ENCODE data around the gene SMG6. TPM values are rescaled to one million over a fixed set of nuclear protein-coding genes. Genes with fewer than 3 reads are reported as not detected.

The SMG6 gene
- total RNA-seq, 1 experiment from 2014 or later: 28.6 TPM

- Mint-ChIP-seq H3K27me3 (ENCODE audit: low read depth) (no peaks in the 10 kb centered on the region), H3K4me1 (peaks cover 28 to 40% of the 10 kb centered on the region in 2 experiments), H3K27ac (no peak overlapping the region; a peak in 1 of 7 replicates), H3K9me3 (no peaks in the 10 kb centered on the region), H3K4me3 (no peak overlapping the region), H3K36me3 (ENCODE audit: insufficient read depth in 1 of 3, low read depth in 3 of 3) (no peaks in the 10 kb centered on the region; a peak in 1 of 7 replicates)
- no peaks in the 10 kb centered on the region for H3K27me3 ChIP-seq (ENCODE audit: insufficient read depth, low read length)
- H3T11ph ChIP-seq (ENCODE audit: low read length): no peak overlapping the region
- H4K8ac ChIP-seq (replicated peaks; ENCODE audit: insufficient read length, low read depth, low read length): no peak overlapping the region
- H2BK5ac ChIP-seq (ENCODE audit: insufficient read length, low read length): no peak overlapping the region
- no peaks in the 10 kb centered on the region for H4K20me1 ChIP-seq (ENCODE audit: control insufficient read depth, insufficient read depth, insufficient read length)
- H3K4me2 ChIP-seq (ENCODE audit: insufficient read depth, insufficient read length, low read length): no peak overlapping the region
- no peaks in the 10 kb centered on the region for H3K9me3 ChIP-seq (ENCODE audit: control insufficient read depth, low read depth, low read length)
- H3K79me1 ChIP-seq (ENCODE audit: insufficient read depth, low read depth, low read length, poor library complexity, severe bottlenecking): no peaks in the 10 kb centered on the region
- no peak for DNase-seq
- no peak overlapping the region for H2BK12ac ChIP-seq (ENCODE audit: insufficient read length, low read depth, low read length)
- no peak overlapping the region for H2AK5ac ChIP-seq (ENCODE audit: insufficient read length, low read length)
- H3K56ac ChIP-seq (ENCODE audit: insufficient read length, low read depth, low read length): no peak overlapping the region
- H4K5ac ChIP-seq (ENCODE audit: insufficient read length, low read depth, low read length): no peak overlapping the region
- H4K91ac ChIP-seq (ENCODE audit: insufficient read length, low read depth, low read length): no peak overlapping the region
- H3K4ac ChIP-seq (ENCODE audit: low read depth, low read length): no peak overlapping the region
- H2AFZ ChIP-seq (ENCODE audit: low read length): no peak overlapping the region
- no peak overlapping the region for H3K14ac ChIP-seq (ENCODE audit: insufficient read depth, low read length)
- no peak overlapping the region for H3K23ac ChIP-seq (ENCODE audit: insufficient read length, low read depth, low read length)
- no peak overlapping the region for H3K18ac ChIP-seq (ENCODE audit: insufficient read length, low read depth, low read length)
- H2BK120ac ChIP-seq (ENCODE audit: low read depth, low read length, poor library complexity, severe bottlenecking): no peak overlapping the region
- H3K79me2 ChIP-seq (ENCODE audit: insufficient read depth, low read length): no peaks in the 10 kb centered on the region
- H3K9ac ChIP-seq (ENCODE audit: extremely low read depth, insufficient read length, low read length): no peak overlapping the region
- H3K4me1 ChIP-seq (ENCODE audit: insufficient read depth, low read length): peaks cover 4% of the 10 kb centered on the region; the same call in 1 of the 2 replicates
- no peak overlapping the region for H2BK20ac ChIP-seq (ENCODE audit: low read depth, low read length, poor library complexity, severe bottlenecking)
- H3K23me2 ChIP-seq (ENCODE audit: insufficient read length, low read depth, low read length, poor library complexity, severe bottlenecking): no peaks in the 10 kb centered on the region
- no CpG with 5 or more reads among the region's 10 CpGs for WGBS (ENCODE audit: extremely low coverage, insufficient read length, low lambda C conversion rate)
- H2BK15ac ChIP-seq (ENCODE audit: low read depth, low read length): no peak overlapping the region
- no peak for TF ChIP-seq CTCF (conservative IDR thresholded peaks at IDR 0.05)
- H3K27ac ChIP-seq (ENCODE audit: insufficient read length, low read depth, low read length): no peak overlapping the region
These were observed 91.1 kb downstream of the SMG6 start for GRCh38 chr17:2212400-2212981.
